NCI-H2107 (cell line): ENCODE results near the gene PCDHB16.
"Not testable (repeated sequence)": the region's sequence is repeated elsewhere in the genome, so short reads cannot be mapped to it uniquely, and the experiment has no call there.

Source experiments
- DNase-seq: peaks from one replicate; lab custom pipeline; 2025; lab: John Stamatoyannopoulos, UW

Gene PCDHB16

DNA sequence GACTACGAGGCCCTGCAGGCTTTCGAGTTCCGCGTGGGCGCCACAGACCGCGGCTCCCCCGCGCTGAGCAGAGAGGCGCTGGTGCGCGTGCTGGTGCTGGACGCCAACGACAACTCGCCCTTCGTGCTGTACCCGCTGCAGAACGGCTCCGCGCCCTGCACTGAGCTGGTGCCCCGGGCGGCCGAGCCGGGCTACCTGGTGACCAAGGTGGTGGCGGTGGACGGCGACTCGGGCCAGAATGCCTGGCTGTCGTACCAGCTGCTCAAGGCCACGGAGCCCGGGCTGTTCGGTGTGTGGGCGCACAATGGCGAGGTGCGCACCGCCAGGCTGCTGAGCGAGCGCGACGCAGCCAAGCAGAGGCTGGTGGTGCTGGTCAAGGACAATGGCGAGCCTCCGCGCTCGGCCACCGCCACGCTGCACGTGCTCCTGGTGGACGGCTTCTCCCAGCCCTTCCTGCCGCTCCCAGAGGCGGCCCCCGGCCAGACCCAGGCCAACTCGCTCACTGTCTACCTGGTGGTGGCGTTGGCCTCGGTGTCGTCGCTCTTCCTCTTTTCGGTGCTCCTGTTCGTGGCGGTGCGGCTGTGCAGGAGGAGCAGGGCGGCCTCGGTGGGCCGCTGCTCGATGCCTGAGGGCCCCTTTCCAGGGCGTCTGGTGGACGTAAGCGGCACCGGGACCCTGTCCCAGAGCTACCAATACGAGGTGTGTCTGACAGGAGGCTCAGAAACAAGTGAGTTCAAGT is 2.1 kb downstream of the PCDHB16 start:
- DNase-seq: not testable (repeated sequence)

- DNase-seq: peak; percentile 12
These were observed 4.8 kb downstream of the PCDHB16 start, which contains the start of gene PCDHB9 for GRCh38 chr5:141186897-141187512. PCDHB9 (plus strand) TSS chr5:141187161; CDS start chr5:141187319, 158 bp downstream.

DNA sequence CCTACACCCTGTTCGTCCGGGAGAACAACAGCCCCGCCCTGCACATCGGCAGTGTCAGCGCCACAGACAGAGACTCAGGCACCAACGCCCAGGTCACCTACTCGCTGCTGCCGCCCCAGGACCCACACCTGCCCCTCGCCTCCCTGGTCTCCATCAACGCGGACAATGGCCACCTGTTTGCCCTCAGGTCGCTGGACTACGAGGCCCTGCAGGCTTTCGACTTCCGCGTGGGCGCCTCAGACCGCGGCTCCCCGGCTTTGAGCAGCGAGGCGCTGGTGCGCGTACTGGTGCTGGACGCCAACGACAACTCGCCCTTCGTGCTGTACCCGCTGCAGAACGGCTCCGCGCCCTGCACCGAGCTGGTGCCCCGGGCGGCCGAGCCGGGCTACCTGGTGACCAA is 6.5 kb downstream of the PCDHB16 start:
- DNase-seq: not testable (repeated sequence)

- DNase-seq: not testable (repeated sequence)
These were observed 6.9 kb downstream of the PCDHB16 start for GRCh38 chr5:141189131-141189530.

DNA sequence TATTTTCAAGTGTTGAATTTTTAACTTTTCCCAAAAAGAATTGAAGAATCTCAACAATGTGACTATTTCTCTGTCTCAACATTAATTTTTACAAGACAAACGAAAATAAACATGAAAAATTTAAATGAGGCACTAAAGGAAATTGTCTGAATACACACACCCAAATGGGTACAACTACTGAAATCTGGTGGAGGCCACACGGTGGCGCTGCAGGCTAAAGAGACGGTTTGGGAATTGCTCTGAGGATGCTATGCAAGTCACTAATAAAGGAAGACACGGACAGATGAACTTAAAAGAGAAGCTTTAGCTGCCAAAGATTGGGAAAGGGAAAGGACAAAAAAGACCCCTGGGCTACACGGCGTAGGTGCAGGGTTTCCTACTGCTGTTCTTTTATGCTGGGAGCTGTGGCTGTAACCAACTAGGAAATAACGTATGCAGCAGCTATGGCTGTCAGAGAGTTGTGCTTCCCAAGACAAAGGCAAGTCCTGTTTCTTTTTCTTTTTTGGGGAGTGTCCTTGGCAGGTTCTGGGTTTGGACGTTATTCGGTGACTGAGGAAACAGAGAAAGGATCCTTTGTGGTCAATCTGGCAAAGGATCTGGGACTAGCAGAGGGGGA is 10.0 kb downstream of the PCDHB16 start, which contains the start of gene PCDHB10:
TSS of gene PCDHB10 (plus strand) at position 244 of the 616 bp plus-strand sequence. CDS start at position 444, 200 bp downstream.
- no peak for DNase-seq

GRCh38 chr5:141194332-141194731 is 12.1 kb downstream of the PCDHB16 start:
- not testable (repeated sequence) for DNase-seq

- DNase-seq: no peak
These were observed 14.2 kb downstream of the PCDHB16 start for GRCh38 chr5:141196363-141196762.

- DNase-seq: no peak
These were observed 17.4 kb downstream of the PCDHB16 start, which contains the start of gene PCDHB11 for GRCh38 chr5:141199359-141200235. PCDHB11 (plus strand) TSS chr5:141199627; CDS start chr5:141199775, 148 bp downstream.

GRCh38 chr5:141201126-141201525 is 18.9 kb downstream of the PCDHB16 start:
- DNase-seq: not testable (repeated sequence)

DNA sequence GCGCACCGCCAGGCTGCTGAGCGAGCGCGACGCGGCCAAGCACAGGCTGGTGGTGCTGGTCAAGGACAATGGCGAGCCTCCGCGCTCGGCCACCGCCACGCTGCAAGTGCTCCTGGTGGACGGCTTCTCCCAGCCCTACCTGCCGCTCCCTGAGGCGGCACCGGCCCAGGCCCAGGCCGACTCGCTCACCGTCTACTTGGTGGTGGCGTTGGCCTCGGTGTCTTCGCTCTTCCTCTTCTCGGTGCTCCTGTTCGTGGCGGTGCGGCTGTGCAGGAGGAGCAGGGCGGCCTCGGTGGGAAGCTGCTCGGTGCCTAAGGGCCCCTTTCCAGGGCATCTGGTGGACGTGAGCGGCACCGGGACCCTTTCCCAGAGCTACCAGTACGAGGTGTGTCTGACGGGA is 19.5 kb downstream of the PCDHB16 start:
- DNase-seq: not testable (repeated sequence)

GRCh38 chr5:141208478-141208877 is 26.3 kb downstream of the PCDHB16 start, which contains the start of gene PCDHB12:
PCDHB12 (plus strand) TSS chr5:141208719; CDS start chr5:141208908, 189 bp downstream.
- DNase-seq: no peak

DNA sequence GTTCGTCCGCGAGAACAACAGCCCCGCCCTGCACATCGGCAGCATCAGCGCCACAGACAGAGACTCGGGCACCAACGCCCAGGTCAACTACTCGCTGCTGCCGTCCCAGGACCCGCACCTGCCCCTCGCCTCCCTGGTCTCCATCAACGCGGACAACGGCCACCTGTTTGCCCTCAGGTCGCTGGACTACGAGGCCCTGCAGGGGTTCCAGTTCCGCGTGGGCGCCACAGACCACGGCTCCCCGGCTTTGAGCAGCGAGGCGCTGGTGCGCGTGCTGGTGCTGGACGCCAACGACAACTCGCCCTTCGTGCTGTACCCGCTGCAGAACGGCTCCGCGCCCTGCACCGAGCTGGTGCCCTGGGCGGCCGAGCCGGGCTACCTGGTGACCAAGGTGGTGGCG is 28.1 kb downstream of the PCDHB16 start:
- DNase-seq: not testable (repeated sequence)

DNA sequence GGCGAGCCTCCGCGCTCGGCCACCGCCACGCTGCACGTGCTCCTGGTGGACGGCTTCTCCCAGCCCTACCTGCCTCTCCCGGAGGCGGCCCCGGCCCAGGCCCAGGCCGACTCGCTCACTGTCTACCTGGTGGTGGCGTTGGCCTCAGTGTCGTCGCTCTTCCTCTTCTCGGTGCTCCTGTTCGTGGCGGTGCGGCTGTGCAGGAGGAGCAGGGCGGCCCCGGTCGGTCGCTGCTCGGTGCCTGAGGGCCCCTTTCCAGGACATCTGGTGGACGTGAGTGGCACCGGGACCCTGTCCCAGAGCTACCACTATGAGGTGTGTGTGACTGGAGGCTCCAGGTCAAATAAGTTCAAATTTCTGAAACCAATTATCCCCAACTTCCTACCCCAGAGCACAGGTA is 28.7 kb downstream of the PCDHB16 start:
- DNase-seq: not testable (repeated sequence)

- not testable (repeated sequence) for DNase-seq
These were observed 31.6 kb downstream of the PCDHB16 start, which contains the start of gene PCDHB13 for GRCh38 chr5:141213656-141214339. PCDHB13 (plus strand) TSS chr5:141213919; CDS start chr5:141214124, 205 bp downstream.

- DNase-seq: not testable (repeated sequence)
These were observed 32.4 kb downstream of the PCDHB16 start for GRCh38 chr5:141214583-141214982.

DNA sequence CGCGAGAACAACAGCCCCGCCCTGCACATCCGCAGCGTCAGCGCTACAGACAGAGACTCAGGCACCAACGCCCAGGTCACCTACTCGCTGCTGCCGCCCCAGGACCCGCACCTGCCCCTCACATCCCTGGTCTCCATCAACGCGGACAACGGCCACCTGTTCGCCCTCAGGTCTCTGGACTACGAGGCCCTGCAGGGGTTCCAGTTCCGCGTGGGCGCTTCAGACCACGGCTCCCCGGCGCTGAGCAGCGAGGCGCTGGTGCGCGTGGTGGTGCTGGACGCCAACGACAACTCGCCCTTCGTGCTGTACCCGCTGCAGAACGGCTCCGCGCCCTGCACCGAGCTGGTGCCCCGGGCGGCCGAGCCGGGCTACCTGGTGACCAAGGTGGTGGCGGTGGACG is 33.3 kb downstream of the PCDHB16 start:
- DNase-seq: not testable (repeated sequence)

GRCh38 chr5:141216035-141216434 is 33.8 kb downstream of the PCDHB16 start:
- DNase-seq: not testable (repeated sequence)

GRCh38 chr5:141223112-141223783 is 41.1 kb downstream of the PCDHB16 start, which contains the start of gene PCDHB14:
PCDHB14 (plus strand) TSS chr5:141223343; CDS start chr5:141223506, 163 bp downstream.
- DNase-seq: no peak

- not testable (repeated sequence) for DNase-seq
These were observed 42.7 kb downstream of the PCDHB16 start for GRCh38 chr5:141224844-141225243.

DNA sequence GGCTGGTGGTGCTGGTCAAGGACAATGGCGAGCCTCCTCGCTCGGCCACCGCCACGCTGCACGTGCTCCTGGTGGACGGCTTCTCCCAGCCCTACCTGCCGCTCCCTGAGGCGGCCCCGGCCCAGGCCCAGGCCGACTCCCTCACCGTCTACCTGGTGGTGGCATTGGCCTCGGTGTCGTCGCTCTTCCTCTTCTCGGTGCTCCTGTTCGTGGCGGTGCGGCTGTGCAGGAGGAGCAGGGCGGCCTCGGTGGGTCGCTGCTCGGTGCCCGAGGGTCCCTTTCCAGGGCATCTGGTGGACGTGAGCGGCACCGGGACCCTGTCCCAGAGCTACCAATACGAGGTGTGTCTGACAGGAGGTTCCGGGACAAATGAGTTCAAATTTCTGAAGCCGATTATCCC is 43.2 kb downstream of the PCDHB16 start:
- not testable (repeated sequence) for DNase-seq
